ENCODE results near the gene UPF2. TPM values are rescaled to one million over a fixed set of nuclear protein-coding genes. Genes with fewer than 3 reads are reported as not detected.
A peak's percentile ranks its signal among the peaks of the same experiment; 100 is the strongest.

The UPF2 gene
- total and polyA plus RNA-seq, 2 of the 4 experiments (the other 2 are of a cell fraction), result 9.2 to 14.3 TPM

- H3K14ac ChIP-seq (replicated peaks; ENCODE audit: low read depth, low read length), result no peak overlapping the region
These were observed 163.1 kb downstream of the UPF2 start for GRCh38 chr10:11879387-11880094.

More at GRCh38 chr10:11879387-11880094, 163.1 kb downstream of the UPF2 start:
- POLR2A ChIA-PET (ENCODE audit: unreplicated experiment), result no interaction called here
- no peaks in the 10 kb centered on the region for H4K20me1 ChIP-seq (ENCODE audit: insufficient read depth, low read length)
- H2BK20ac ChIP-seq (ENCODE audit: low read depth, low read length), result no peak overlapping the region
- H3K18ac ChIP-seq (ENCODE audit: low read depth, low read length), result no peak overlapping the region
- H2BK120ac ChIP-seq (ENCODE audit: low read depth, low read length), result no peak overlapping the region
- peaks cover 22% of the 10 kb centered on the region for H3K4me1 ChIP-seq (ENCODE audit: control insufficient read depth, insufficient read depth, low read length)
- no peak for DNase-seq
- no peak overlapping the region for H2AK9ac ChIP-seq (replicated peaks; ENCODE audit: low read depth, low read length, poor library complexity)
- no peak overlapping the region for H2AFZ ChIP-seq (replicated peaks; ENCODE audit: low read length, poor library complexity)
- no peak for ATAC-seq (ENCODE audit: low read depth)
- no peaks in the 10 kb centered on the region for H3K36me3 ChIP-seq (ENCODE audit: control insufficient read depth, insufficient read depth, low read length)
- no peak overlapping the region for H3K23ac ChIP-seq (ENCODE audit: low read depth, low read length)
- H2BK15ac ChIP-seq (ENCODE audit: low read depth, low read length), result no peak overlapping the region
- no peak overlapping the region for H3K4me3 ChIP-seq (ENCODE audit: insufficient read depth, low read depth, low read length)
- no peak overlapping the region for H4K91ac ChIP-seq (ENCODE audit: insufficient read depth, low read depth, low read length)
- H3K27me3 ChIP-seq (ENCODE audit: control insufficient read depth, insufficient read depth, low read length), result no peaks in the 10 kb centered on the region
- CTCF ChIA-PET, result interaction anchor here (0.7 kb wide), 1 partner anchor 72 kb away, joined by 3 read pairs; no protein-coding TSS in a partner anchor
- dilution Hi-C loops (cut with HindIII; ENCODE audit: low sequenced_read_pairs, unreplicated experiment), result no loop called here
- no peak overlapping the region for H3K27ac ChIP-seq (ENCODE audit: insufficient read depth, low read length)
- no peak overlapping the region for H3K9ac ChIP-seq (ENCODE audit: low read depth, low read length)
- intact Hi-C loops (cut with micrococcal nuclease), result no loop called here
- no peak overlapping the region for H4K5ac ChIP-seq (ENCODE audit: low read depth, low read length)
- H3K56ac ChIP-seq (ENCODE audit: extremely low read depth, insufficient read depth, low read length), result no peak overlapping the region
- peaks cover 29% of the 10 kb centered on the region for H3K9me1 ChIP-seq (ENCODE audit: insufficient read depth, low read length)
- H3K4me2 ChIP-seq (ENCODE audit: low read depth, low read length), result no peak overlapping the region
- 0 out of 2 replicates have a peak overlapping the region, but pooled peaks have one; percentile 18 for H2AK5ac ChIP-seq (ENCODE audit: low read depth, low read length)
- TF ChIP-seq, protein P1, sequence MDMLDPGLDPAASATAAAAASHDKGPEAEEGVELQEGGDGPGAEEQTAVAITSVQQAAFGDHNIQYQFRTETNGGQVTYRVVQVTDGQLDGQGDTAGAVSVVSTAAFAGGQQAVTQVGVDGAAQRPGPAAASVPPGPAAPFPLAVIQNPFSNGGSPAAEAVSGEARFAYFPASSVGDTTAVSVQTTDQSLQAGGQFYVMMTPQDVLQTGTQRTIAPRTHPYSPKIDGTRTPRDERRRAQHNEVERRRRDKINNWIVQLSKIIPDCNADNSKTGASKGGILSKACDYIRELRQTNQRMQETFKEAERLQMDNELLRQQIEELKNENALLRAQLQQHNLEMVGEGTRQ (IDR thresholded peaks at IDR 0.05; ENCODE audit: low read depth, low read length), result no peak
- no peak for TF ChIP-seq CHD1 (IDR thresholded peaks at IDR 0.05; ENCODE audit: low read depth, low read length)
- TF ChIP-seq, protein P2, sequence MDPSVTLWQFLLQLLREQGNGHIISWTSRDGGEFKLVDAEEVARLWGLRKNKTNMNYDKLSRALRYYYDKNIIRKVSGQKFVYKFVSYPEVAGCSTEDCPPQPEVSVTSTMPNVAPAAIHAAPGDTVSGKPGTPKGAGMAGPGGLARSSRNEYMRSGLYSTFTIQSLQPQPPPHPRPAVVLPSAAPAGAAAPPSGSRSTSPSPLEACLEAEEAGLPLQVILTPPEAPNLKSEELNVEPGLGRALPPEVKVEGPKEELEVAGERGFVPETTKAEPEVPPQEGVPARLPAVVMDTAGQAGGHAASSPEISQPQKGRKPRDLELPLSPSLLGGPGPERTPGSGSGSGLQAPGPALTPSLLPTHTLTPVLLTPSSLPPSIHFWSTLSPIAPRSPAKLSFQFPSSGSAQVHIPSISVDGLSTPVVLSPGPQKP (IDR thresholded peaks at IDR 0.05; ENCODE audit: borderline replicate concordance, low read depth, low read length), result no peak
- no peak for TF ChIP-seq RAD21 (IDR thresholded peaks at IDR 0.05; ENCODE audit: low read length)
- no peak for TF ChIP-seq BHLHE40 (IDR thresholded peaks at IDR 0.05; ENCODE audit: low read depth, low read length)
- TF ChIP-seq RFX5 (IDR thresholded peaks at IDR 0.05; ENCODE audit: low read depth, low read length), result no peak
- TF ChIP-seq POLR2A (IDR thresholded peaks at IDR 0.05; ENCODE audit: low read depth, low read length), result no peak
- no peak for TF ChIP-seq CEBPB (IDR thresholded peaks at IDR 0.05; ENCODE audit: low read depth, low read length)
- TF ChIP-seq, protein P3, sequence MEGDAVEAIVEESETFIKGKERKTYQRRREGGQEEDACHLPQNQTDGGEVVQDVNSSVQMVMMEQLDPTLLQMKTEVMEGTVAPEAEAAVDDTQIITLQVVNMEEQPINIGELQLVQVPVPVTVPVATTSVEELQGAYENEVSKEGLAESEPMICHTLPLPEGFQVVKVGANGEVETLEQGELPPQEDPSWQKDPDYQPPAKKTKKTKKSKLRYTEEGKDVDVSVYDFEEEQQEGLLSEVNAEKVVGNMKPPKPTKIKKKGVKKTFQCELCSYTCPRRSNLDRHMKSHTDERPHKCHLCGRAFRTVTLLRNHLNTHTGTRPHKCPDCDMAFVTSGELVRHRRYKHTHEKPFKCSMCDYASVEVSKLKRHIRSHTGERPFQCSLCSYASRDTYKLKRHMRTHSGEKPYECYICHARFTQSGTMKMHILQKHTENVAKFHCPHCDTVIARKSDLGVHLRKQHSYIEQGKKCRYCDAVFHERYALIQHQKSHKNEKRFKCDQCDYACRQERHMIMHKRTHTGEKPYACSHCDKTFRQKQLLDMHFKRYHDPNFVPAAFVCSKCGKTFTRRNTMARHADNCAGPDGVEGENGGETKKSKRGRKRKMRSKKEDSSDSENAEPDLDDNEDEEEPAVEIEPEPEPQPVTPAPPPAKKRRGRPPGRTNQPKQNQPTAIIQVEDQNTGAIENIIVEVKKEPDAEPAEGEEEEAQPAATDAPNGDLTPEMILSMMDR (conservative IDR thresholded peaks at IDR 0.05; ENCODE audit: low read depth, low read length), result no peak
- TF ChIP-seq MXI1 (IDR thresholded peaks at IDR 0.05; ENCODE audit: borderline replicate concordance, low read depth, low read length), result no peak
- TF ChIP-seq RCOR1 (IDR thresholded peaks at IDR 0.05; ENCODE audit: insufficient replicate concordance, low read length), result no peak
- 80% methylated on average over 7 of the region's 15 CpGs; no CpG with 5 or more reads in 1 of the 2 experiments for WGBS, 2 experiments (ENCODE audit: extremely low coverage in 2 of 2, insufficient read length in 1 of 2)
- no peak overlapping the region for H4K8ac ChIP-seq (ENCODE audit: low read depth in 2 of 2, low read length in 2 of 2)
- in situ Hi-C loops (cut with MboI; ENCODE audit: low sequenced_read_pairs), result no loop called here
- no peaks in the 10 kb centered on the region for H3K79me1 ChIP-seq (ENCODE audit: low read depth in 1 of 2, low read length in 2 of 2)
- no peak overlapping the region for H2BK5ac ChIP-seq (ENCODE audit: low read depth, low read length, poor library complexity, severe bottlenecking)
- BruUV-seq (replicated peaks), result no TSS peak
- no peaks in the 10 kb centered on the region for H3K9me3 ChIP-seq (ENCODE audit: control insufficient read depth, insufficient read depth, low read length)
- no peak overlapping the region for H3K4ac ChIP-seq (ENCODE audit: low read depth, low read length)
